GM18526 (cell line): ENCODE results near the gene ARL11.

Experiments
- POLR2A ChIP-seq: IDR thresholded peaks from 3 replicates; pipeline ENCODE4 v1.6.1; 2011; ENCODE audit not compliant: insufficient read length; ENCODE audit errors: extremely low read depth

ARL11 gene

GRCh38 chr13:49667773-49668172 lies 39.5 kb downstream of the ARL11 start:
- no peak for TF ChIP-seq POLR2A

- TF ChIP-seq POLR2A, result no peak
Measured at GRCh38 chr13:49669735-49670309, 41.5 kb downstream of the ARL11 start.

GRCh38 chr13:49670828-49671227 lies 42.5 kb downstream of the ARL11 start:
- no peak for TF ChIP-seq POLR2A

- no peak for TF ChIP-seq POLR2A
Measured at GRCh38 chr13:49676581-49677298, 48.4 kb downstream of the ARL11 start.

- TF ChIP-seq POLR2A, result no peak
Measured at GRCh38 chr13:49678191-49678914, 50.0 kb downstream of the ARL11 start.

- no peak for TF ChIP-seq POLR2A
Measured at GRCh38 chr13:49679246-49679645, 50.9 kb downstream of the ARL11 start.

- TF ChIP-seq POLR2A, result no peak
Measured at GRCh38 chr13:49681842-49682435, 53.6 kb downstream of the ARL11 start.
